SK-N-MC (cell line): ENCODE measurements around the gene ADRM1.

Source experiments
- DNase-seq: peaks from one replicate; pipeline ENCODE4 v3.0.0-alpha.2; 2011; ENCODE audit warnings: low read depth, low spot score
- H3K27ac ChIP-seq: fragments of 200-600 bp; sonication (generic); 2 replicates; pipeline ENCODE4 v1.5.1; 2016; ENCODE audit warnings: mixed run types
- H3K36me3 ChIP-seq: fragments of 200-600 bp; sonication (generic); 2 replicates; pipeline ENCODE4 v1.6.1; 2017; ENCODE audit warnings: antibody characterized with exemption, low read length, mixed read lengths; ENCODE audit not compliant: insufficient read depth
- H3K4me3 ChIP-seq: fragments of 200-600 bp; sonication (generic); 2 replicates; pipeline ENCODE4 v1.5.1; 2016
- H3K9ac ChIP-seq: fragments of 200-600 bp; sonication (generic); 2 replicates; pipeline ENCODE4 v1.8.0; 2017; ENCODE audit warnings: mixed run types, mixed read lengths; ENCODE audit not compliant: insufficient read length
- H3K9me3 ChIP-seq: fragments of 200-600 bp; sonication (generic); 2 replicates; pipeline ENCODE4 v1.6.1; 2017; ENCODE audit warnings: low read depth, mild to moderate bottlenecking, antibody characterized with exemption, low read length, moderate library complexity, mixed read lengths
- EZH2 ChIP-seq: fragments of 200-600 bp; sonication (generic); IDR thresholded peaks from one replicate; pipeline ENCODE4 v1.6.1; 2017; ENCODE audit warnings: antibody characterized with exemption
- FOXP2 ChIP-seq: optimal IDR thresholded peaks from 2 replicates; pipeline ENCODE3; 2011; ENCODE audit warnings: mild to moderate bottlenecking, moderate library complexity; ENCODE audit not compliant: insufficient read depth; ENCODE audit errors: extremely low read length, control extremely low read depth
- POLR2AphosphoS5 ChIP-seq: IDR thresholded peaks from 2 replicates; pipeline ENCODE4 v1.6.1; 2012; ENCODE audit warnings: mild to moderate bottlenecking, low read depth, low read length, borderline replicate concordance

ADRM1 gene

GRCh38 chr20:62332989-62333819, 30.4 kb downstream of the ADRM1 start:
- H3K27ac ChIP-seq = no peak overlapping the region

GRCh38 chr20:62333820-62334595, 31.2 kb downstream of the ADRM1 start:
- TF ChIP-seq EZH2 = no peak
- TF ChIP-seq FOXP2 = no peak
- no peak for TF ChIP-seq POLR2AphosphoS5
- no peak for DNase-seq
- Histone ChIP-seq H3K27ac (no peak overlapping the region), H3K9ac (no peak overlapping the region), H3K36me3 (no peaks in the 10 kb centered on the region), H3K4me3 (no peak overlapping the region), H3K9me3 (no peaks in the 10 kb centered on the region)

More at GRCh38 chr20:62332989-62333819, 30.4 kb downstream of the ADRM1 start:
- H3K9ac ChIP-seq = no peak overlapping the region
- H3K36me3 ChIP-seq = no peaks in the 10 kb centered on the region
- TF ChIP-seq FOXP2 = no peak
- TF ChIP-seq POLR2AphosphoS5 = no peak
- TF ChIP-seq EZH2 = no peak
- no peaks in the 10 kb centered on the region for H3K9me3 ChIP-seq
- H3K4me3 ChIP-seq = no peak overlapping the region
- no peak for DNase-seq

GRCh38 chr20:62334881-62335280, 32.1 kb downstream of the ADRM1 start:
- H3K27ac ChIP-seq = no peak overlapping the region
- H3K9me3 ChIP-seq = no peaks in the 10 kb centered on the region
- H3K36me3 ChIP-seq = no peaks in the 10 kb centered on the region
- H3K4me3 ChIP-seq = no peak overlapping the region
- no peak overlapping the region for H3K9ac ChIP-seq
- no peak for TF ChIP-seq FOXP2
- TF ChIP-seq POLR2AphosphoS5 = no peak
- no peak for TF ChIP-seq EZH2
- DNase-seq = no peak

- no peak for TF ChIP-seq EZH2
- TF ChIP-seq FOXP2 = no peak
- no peak for TF ChIP-seq POLR2AphosphoS5
- Histone ChIP-seq H3K27ac (no peak overlapping the region), H3K4me3 (no peak overlapping the region), H3K36me3 (no peaks in the 10 kb centered on the region), H3K9ac (no peak overlapping the region), H3K9me3 (no peaks in the 10 kb centered on the region)
- DNase-seq = no peak
These were observed 32.7 kb downstream of the ADRM1 start for GRCh38 chr20:62335532-62335931.

- TF ChIP-seq POLR2AphosphoS5 (no peak), EZH2 (no peak), FOXP2 (no peak)
- no peak for DNase-seq
- Histone ChIP-seq H3K9ac (no peak overlapping the region), H3K9me3 (no peaks in the 10 kb centered on the region), H3K4me3 (no peak overlapping the region), H3K27ac (no peak overlapping the region), H3K36me3 (no peaks in the 10 kb centered on the region)
These were observed 33.5 kb downstream of the ADRM1 start for GRCh38 chr20:62336329-62336728.

GRCh38 chr20:62336775-62337557, 34.2 kb downstream of the ADRM1 start:
- DNase-seq = no peak
- H3K9me3 ChIP-seq = no peaks in the 10 kb centered on the region
- no peaks in the 10 kb centered on the region for H3K36me3 ChIP-seq
- no peak overlapping the region for H3K4me3 ChIP-seq
- no peak overlapping the region for H3K9ac ChIP-seq
- no peak for TF ChIP-seq EZH2
- no peak for TF ChIP-seq FOXP2
- no peak for TF ChIP-seq POLR2AphosphoS5
- H3K27ac ChIP-seq = no peak overlapping the region

- TF ChIP-seq EZH2 (no peak), FOXP2 (no peak), POLR2AphosphoS5 (no peak)
These were observed 34.9 kb downstream of the ADRM1 start for GRCh38 chr20:62337558-62338293.

More at GRCh38 chr20:62337558-62338293, 34.9 kb downstream of the ADRM1 start:
- DNase-seq = no peak
- no peaks in the 10 kb centered on the region for H3K36me3 ChIP-seq
- H3K27ac ChIP-seq = no peak overlapping the region
- no peaks in the 10 kb centered on the region for H3K9me3 ChIP-seq
- H3K4me3 ChIP-seq = no peak overlapping the region
- no peak overlapping the region for H3K9ac ChIP-seq
